H1 (cell line): ENCODE data around the gene OMP. TPM values are rescaled to one million over a fixed set of nuclear protein-coding genes. Genes with fewer than 3 reads are reported as not detected.

ENCODE experiments used
- CHD2 ChIP-seq: IDR thresholded peaks from 2 replicates; pipeline ENCODE4 v1.6.1; 2012; ENCODE audit warnings: low read length, improper control_type of control experiment
- CHD7 ChIP-seq: fragments of 300-600 bp; sonication (generic); IDR thresholded peaks from 2 replicates; pipeline ENCODE4 v1.7.1; 2012; ENCODE audit warnings: low read length, moderate library complexity, mild to moderate bottlenecking, inconsistent platforms; ENCODE audit not compliant: insufficient replicate concordance
- GTF2F1 ChIP-seq: IDR thresholded peaks from 2 replicates; pipeline ENCODE4 v1.6.1; 2012; ENCODE audit warnings: low read depth, low read length, improper control_type of control experiment, borderline replicate concordance
- PHF8 ChIP-seq: fragments of 200-600 bp; sonication (generic); conservative IDR thresholded peaks from 2 replicates; pipeline ENCODE4 v1.7.1; 2012; ENCODE audit warnings: low read depth, mild to moderate bottlenecking, inconsistent platforms, low read length, moderate library complexity
- polyA plus RNA-seq, 7 experiments: library from polyadenylated mRNA; depleted of rRNA in 3 of 7; stranded (reverse) in 5 of 7; unstranded in 2 of 7; fragments of >200 nt in 5 of 7; fragments of 200-250 nt in 2 of 7; gene quantifications; 1 replicate in 5 of 7; 2 replicates in 1 of 7; 4 replicates in 1 of 7; pipeline versions ENCODE4 v1.2.1 to v1.2.3, GENCODE V29; 2011 to 2013; ENCODE audit warnings: missing spikeins in 2 of 7, mixed read lengths in 2 of 7
- total RNA-seq: library from RNA; stranded (reverse); fragmentation: NEBNext Ultra II Directional; extraction: Animal tissue kit (Norgen Biotek cat#: 25700); gene quantifications from 2 replicates; pipeline ENCODE4 v1.2.1, GENCODE V29; 2021

Gene OMP
- total and polyA plus RNA-seq, 2 of the 8 experiments (the other 6 are each of a cell fraction or from before 2014, with no cell fraction given) = not detected

GRCh38 chr11:77109236-77110019 lies 6.8 kb downstream of the OMP start (continued):
- TF ChIP-seq CHD7 (no peak), GTF2F1 (no peak), PHF8 (no peak), CHD2 (no peak)
- TF ChIP-seq, all 59 proteins: peak for 0
